GM21529 (cell line): ENCODE data around the gene PTPRN2.

Source experiments
- ATAC-seq: cut with Tn5 transposase; IDR thresholded peaks from one replicate; pipeline ENCODE4 v1.9.1; 2021; ENCODE audit not compliant: unreplicated experiment

PTPRN2 gene

GRCh38 chr7:158111906-158112570, 475.6 kb downstream of the PTPRN2 start:
- no peak for ATAC-seq

GRCh38 chr7:158111049-158111751, 476.4 kb downstream of the PTPRN2 start:
- no peak for ATAC-seq

DNA sequence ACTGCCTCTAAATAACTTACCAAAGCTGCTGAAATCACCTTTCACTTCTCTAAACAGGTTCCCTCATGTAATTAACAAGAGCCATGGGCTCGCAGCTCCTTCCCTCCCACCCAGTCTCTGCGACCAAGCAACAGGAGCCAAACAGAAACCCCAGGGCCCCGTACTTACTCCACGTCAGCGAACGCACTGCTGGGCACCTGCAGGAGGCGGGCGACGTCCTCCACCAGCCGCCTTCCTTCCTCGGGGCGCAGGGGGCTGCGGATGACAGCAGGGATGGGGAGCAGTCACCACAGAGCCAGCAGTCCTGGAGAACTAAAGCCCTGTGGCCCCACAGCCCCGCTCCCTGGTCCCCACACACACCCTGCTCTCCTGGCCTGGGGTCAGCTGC, 477.0 kb downstream of the PTPRN2 start:
- no peak for ATAC-seq

GRCh38 chr7:158110034-158110590, 477.5 kb downstream of the PTPRN2 start:
- no peak for ATAC-seq

DNA sequence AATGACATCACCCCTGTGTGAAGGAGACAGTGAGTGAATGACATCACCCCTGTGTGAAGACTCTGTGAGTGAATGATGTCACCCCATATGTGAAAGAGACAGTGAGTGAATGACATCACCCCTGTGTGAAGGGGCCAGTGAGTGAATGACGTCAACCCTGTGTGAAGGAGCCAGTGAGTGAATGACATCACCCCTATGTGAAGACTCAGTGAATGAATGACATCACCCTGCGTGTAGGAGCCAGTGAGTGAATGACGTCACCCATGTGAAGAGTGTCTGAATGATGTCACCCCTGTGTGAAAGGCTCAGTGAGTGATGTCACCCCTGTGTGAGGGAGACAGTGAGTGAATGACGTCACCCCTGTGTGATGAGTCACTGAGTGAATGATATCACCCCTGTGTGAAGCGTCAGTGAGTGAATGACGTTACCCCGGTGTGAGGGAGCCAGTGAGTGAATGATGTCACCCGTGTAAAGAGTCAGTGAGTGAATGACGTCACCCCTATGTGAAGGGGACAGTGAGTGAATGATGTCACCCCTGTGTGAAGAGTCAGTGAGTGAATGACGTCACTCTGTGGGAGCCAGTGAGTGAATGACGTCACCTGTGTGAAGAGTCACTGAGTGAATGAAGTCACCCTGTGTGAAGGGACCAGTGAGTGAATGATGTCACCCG, 478.1 kb downstream of the PTPRN2 start:
- no peak for ATAC-seq

- ATAC-seq = no peak
Measured at GRCh38 chr7:158108646-158109293, 478.9 kb downstream of the PTPRN2 start.

- ATAC-seq = no peak
Measured at GRCh38 chr7:158107806-158108205, 479.8 kb downstream of the PTPRN2 start.

- ATAC-seq = no peak
Measured at GRCh38 chr7:158106272-158106671, 481.4 kb downstream of the PTPRN2 start.

DNA sequence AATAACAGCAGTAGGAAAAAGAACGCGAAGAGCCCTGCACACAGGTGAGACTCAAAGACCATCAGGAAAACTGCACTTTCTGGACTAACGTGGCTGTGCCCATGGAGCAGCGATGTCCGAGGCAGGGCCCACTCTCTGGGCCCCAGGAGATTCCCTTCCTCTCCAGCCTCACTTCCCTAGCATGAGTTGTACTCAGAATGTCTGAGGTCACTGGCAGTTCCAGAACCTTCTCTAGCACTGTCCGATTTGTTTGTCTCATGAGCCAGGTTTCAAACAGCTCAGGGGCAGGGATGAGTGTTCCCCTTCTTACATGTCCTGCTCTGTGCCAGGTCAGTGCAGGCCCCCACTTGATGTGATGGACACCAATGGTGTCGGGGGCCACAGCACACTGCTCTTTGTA, 484.2 kb downstream of the PTPRN2 start:
- ATAC-seq = no peak

- ATAC-seq = no peak
Measured at GRCh38 chr7:158102897-158103296, 484.7 kb downstream of the PTPRN2 start.

DNA sequence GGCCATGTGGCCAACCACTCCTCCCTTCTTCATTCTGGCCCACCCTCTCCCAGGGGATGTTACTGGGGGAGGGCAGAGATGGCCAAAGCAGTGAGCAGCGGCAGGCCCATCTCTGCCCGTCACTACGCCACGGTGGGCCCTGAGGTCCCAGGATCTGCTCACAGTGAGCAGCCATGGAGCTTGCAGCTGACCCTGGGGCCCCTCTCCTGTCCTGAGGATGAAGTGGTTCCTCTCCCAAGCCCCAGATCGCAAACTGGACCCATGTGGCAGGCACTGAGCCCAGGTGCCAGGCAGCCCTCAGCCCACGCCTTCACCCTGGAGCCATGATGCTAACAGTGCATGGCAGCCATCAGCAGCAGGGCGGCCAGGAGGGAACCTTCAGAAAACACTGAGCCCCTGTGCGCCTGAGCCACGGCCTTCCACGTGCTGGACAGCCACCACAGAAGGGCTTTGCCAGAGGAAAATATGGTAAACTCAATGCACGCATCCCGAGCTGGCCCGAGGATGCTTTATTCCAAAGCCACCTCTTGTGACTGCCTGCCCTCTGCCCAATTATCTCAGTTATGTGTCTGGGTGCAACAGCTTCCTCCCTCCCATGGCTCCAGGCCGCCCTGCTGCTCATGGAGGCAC, 485.7 kb downstream of the PTPRN2 start:
- no peak for ATAC-seq

GRCh38 chr7:158098125-158099030, 489.2 kb downstream of the PTPRN2 start:
- no peak for ATAC-seq

DNA sequence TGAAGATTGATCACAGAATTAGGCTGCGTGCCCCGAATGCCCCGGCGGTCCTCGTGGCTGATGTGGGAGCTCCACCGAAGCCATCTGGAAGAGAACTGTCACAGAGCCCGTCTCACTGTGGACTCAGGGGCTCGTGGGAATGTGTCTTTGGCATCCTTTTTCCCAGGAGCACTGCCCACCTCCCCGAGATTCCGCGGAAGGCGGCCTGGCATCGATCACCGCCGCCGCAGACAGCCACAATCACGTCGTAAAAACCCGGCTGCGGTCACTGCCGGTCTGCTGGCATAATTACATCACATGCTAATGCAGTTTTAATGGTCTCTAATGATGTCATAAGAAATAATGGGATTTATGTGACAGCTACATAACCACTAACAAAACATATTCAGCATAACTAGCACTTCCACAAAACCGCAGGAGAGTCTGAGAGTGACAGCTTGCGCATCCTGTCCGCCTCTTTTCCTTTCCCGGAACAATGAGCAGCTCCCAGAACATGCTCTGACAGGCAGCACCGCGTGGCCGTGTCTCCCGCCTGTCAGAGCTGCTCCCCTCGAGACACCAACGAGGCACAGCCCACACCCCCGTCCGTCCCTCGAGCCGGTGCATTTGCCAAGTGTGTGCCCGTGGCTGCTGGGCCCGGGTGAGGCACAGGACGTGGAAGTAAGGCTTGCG, 490.0 kb downstream of the PTPRN2 start:
- no peak for ATAC-seq

- ATAC-seq = no peak
Measured at GRCh38 chr7:158097106-158097452, 490.5 kb downstream of the PTPRN2 start.

GRCh38 chr7:158096582-158096981, 491.0 kb downstream of the PTPRN2 start:
- ATAC-seq = no peak

DNA sequence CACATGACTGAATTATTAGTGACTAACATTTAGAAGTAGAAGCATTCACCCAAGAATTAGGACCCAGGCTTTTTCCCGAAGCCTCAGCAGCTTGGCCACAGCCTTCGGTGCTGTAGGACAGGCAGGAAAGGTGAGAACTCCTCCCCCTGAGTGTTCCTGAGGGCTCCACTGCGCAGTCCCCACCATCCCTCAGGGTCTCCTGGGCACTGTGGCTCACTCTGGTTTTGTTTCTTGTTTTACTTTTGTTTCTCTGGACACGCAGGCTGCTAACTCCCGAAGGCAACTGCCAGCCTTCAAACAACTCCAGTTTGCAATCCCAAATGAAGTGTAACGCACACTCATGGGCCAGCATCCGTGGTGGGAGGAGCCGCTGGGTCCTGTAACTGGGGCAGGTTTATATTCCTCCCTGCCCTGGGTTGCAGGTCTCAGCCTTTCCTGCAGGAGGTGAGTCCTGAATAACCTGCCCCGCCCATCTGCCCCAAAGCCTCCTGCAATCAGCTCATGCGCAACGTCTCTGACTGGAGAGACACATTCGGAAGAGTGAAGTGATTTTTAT, 492.9 kb downstream of the PTPRN2 start:
- no peak for ATAC-seq

GRCh38 chr7:158094046-158094445, 493.6 kb downstream of the PTPRN2 start:
- ATAC-seq = no peak

- no peak for ATAC-seq
Measured at GRCh38 chr7:158093156-158093796, 494.3 kb downstream of the PTPRN2 start.

- no peak for ATAC-seq
Measured at GRCh38 chr7:158087196-158087595, 500.4 kb downstream of the PTPRN2 start.
